Loucy (cell line): ENCODE measurements around the gene FTCDNL1.

Source experiments
- H2AFZ ChIP-seq: fragments of 200-600 bp; sonication (generic); 2 replicates; pipeline ENCODE4 v1.6.0; 2016; ENCODE audit warnings: antibody characterized with exemption, mild to moderate bottlenecking, low read length, moderate library complexity
- H3F3A ChIP-seq: fragments of 200-600 bp; 2 replicates; pipeline ENCODE4 v1.6.0; 2016; ENCODE audit warnings: antibody characterized with exemption, low read depth, mild to moderate bottlenecking
- H3K27me3 ChIP-seq: fragments of 200-600 bp; sonication (generic); 2 replicates; pipeline ENCODE4 v1.6.1; 2014; ENCODE audit warnings: low read length, mild to moderate bottlenecking; ENCODE audit not compliant: insufficient read depth, poor library complexity, severe bottlenecking
- H3K36me3 ChIP-seq: fragments of 200-600 bp; sonication (generic); 2 replicates; pipeline ENCODE4 v1.6.1; 2016; ENCODE audit warnings: low read length; ENCODE audit not compliant: insufficient read depth
- H3K4me1 ChIP-seq: fragments of 200-600 bp; sonication (generic); 2 replicates; pipeline ENCODE4 v1.5.1; 2014; ENCODE audit warnings: low read length, mild to moderate bottlenecking; ENCODE audit not compliant: insufficient read depth, poor library complexity, severe bottlenecking
- H3K4me2 ChIP-seq: fragments of 200-600 bp; sonication (generic); 2 replicates; pipeline ENCODE4 v1.6.0; 2014; ENCODE audit warnings: antibody characterized with exemption, low read length, low read depth, mild to moderate bottlenecking; ENCODE audit not compliant: poor library complexity, severe bottlenecking
- H3K4me3 ChIP-seq: fragments of 200-600 bp; sonication (generic); 2 replicates; pipeline ENCODE4 v1.5.1; 2014; ENCODE audit warnings: low read length, mild to moderate bottlenecking, mixed read lengths; ENCODE audit not compliant: poor library complexity, severe bottlenecking
- H3K79me2 ChIP-seq: fragments of 200-600 bp; sonication (generic); 2 replicates; pipeline ENCODE4 v1.6.1; 2014; ENCODE audit warnings: low read length; ENCODE audit not compliant: insufficient read depth
- H3K9ac ChIP-seq: fragments of 200-600 bp; sonication (generic); 2 replicates; pipeline ENCODE4 v1.6.0; 2014; ENCODE audit warnings: mild to moderate bottlenecking, low read depth, low read length, moderate library complexity; ENCODE audit not compliant: poor library complexity, severe bottlenecking
- H3K9me2 ChIP-seq: fragments of 200-600 bp; sonication (generic); replicated peaks from 2 replicates; pipeline ENCODE4 v1.6.1; 2016; ENCODE audit warnings: low read depth, low read length, mixed read lengths
- H3K9me3 ChIP-seq: fragments of 200-600 bp; sonication (generic); 2 replicates; pipeline ENCODE4 v1.6.1; 2014; ENCODE audit warnings: mild to moderate bottlenecking, antibody characterized with exemption, low read length, low read depth; ENCODE audit not compliant: insufficient read depth
- H4K20me1 ChIP-seq: fragments of 200-600 bp; sonication (generic); 2 replicates; pipeline ENCODE4 v1.6.0; 2014; ENCODE audit warnings: antibody characterized with exemption, low read length, mild to moderate bottlenecking; ENCODE audit not compliant: insufficient read depth, poor library complexity, severe bottlenecking
- EZH2phosphoT487 ChIP-seq: fragments of 200-600 bp; IDR thresholded peaks from 2 replicates; pipeline ENCODE4 v1.6.1; 2018; ENCODE audit warnings: antibody characterized with exemption, mild to moderate bottlenecking, moderate library complexity, borderline replicate concordance
- TF ChIP-seq, protein P1 (sequence below): fragments of 200-600 bp; sonication (generic); conservative IDR thresholded peaks from 2 replicates; pipeline ENCODE4 v1.5.1; 2014; ENCODE audit warnings: mild to moderate bottlenecking, antibody characterized with exemption, low read length

Gene FTCDNL1

DNA sequence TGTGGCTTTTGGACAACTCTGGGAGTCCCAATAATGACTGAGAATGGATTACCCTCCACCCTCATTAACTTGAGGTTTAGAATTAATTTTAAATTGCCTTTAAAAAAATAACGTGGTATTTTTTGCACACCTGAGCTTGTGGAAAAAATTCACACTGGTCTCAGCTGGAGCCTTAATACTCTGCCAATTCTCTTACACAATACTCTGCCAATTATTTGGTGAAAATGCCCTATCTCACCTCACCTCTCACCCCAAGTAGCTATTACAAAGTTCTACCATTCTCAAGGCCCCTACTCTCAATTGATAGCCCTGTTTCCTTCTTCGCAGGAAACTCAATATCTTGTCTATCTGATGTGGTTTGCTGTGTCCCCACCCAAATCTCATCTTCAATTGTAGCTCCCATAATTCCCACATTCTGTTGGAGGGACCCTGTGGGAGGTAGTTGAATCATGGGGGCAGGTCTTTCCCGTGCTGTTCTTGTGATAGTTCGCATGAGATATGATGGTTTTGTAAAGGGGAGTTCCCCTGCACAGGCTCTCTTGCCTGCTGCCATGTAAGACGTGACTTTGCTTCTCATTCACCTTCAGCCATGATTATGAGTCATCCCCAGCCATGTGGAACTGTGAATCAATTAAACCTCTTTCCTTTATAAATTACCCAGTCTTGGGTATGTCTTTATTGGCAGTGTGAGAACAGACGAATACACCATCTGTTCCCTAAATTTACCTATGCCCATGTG, 32.7 kb upstream of the FTCDNL1 start:
- Histone ChIP-seq H3K4me3 (no peak overlapping the region), H3K36me3 (no peaks in the 10 kb centered on the region), H3K4me2 (no peak overlapping the region), H3F3A (no peaks in the 10 kb centered on the region), H3K79me2 (no peaks in the 10 kb centered on the region), H3K9me3 (no peaks in the 10 kb centered on the region), H3K4me1 (no peaks in the 10 kb centered on the region), H3K9ac (no peak overlapping the region), H2AFZ (no peak overlapping the region), H3K27me3 (no peaks in the 10 kb centered on the region), H3K9me2 (no peaks in the 10 kb centered on the region), H4K20me1 (no peaks in the 10 kb centered on the region)
- no peak for TF ChIP-seq EZH2phosphoT487
- TF ChIP-seq, protein P1, sequence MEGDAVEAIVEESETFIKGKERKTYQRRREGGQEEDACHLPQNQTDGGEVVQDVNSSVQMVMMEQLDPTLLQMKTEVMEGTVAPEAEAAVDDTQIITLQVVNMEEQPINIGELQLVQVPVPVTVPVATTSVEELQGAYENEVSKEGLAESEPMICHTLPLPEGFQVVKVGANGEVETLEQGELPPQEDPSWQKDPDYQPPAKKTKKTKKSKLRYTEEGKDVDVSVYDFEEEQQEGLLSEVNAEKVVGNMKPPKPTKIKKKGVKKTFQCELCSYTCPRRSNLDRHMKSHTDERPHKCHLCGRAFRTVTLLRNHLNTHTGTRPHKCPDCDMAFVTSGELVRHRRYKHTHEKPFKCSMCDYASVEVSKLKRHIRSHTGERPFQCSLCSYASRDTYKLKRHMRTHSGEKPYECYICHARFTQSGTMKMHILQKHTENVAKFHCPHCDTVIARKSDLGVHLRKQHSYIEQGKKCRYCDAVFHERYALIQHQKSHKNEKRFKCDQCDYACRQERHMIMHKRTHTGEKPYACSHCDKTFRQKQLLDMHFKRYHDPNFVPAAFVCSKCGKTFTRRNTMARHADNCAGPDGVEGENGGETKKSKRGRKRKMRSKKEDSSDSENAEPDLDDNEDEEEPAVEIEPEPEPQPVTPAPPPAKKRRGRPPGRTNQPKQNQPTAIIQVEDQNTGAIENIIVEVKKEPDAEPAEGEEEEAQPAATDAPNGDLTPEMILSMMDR, result no peak

- no peaks in the 10 kb centered on the region for H3K36me3 ChIP-seq
- no peak overlapping the region for H3K4me3 ChIP-seq
- no peaks in the 10 kb centered on the region for H3K4me1 ChIP-seq
- H3K9me2 ChIP-seq, result no peaks in the 10 kb centered on the region
- H3K9me3 ChIP-seq, result no peaks in the 10 kb centered on the region
- H3K79me2 ChIP-seq, result no peaks in the 10 kb centered on the region
- no peak overlapping the region for H3K9ac ChIP-seq
- no peak overlapping the region for H3K4me2 ChIP-seq
- no peaks in the 10 kb centered on the region for H4K20me1 ChIP-seq
- TF ChIP-seq, protein P1, result no peak
- no peak for TF ChIP-seq EZH2phosphoT487
- H2AFZ ChIP-seq, result no peak overlapping the region
- no peaks in the 10 kb centered on the region for H3F3A ChIP-seq
- no peaks in the 10 kb centered on the region for H3K27me3 ChIP-seq
These were observed 31.7 kb upstream of the FTCDNL1 start for GRCh38 chr2:199882667-199883066.

GRCh38 chr2:199875400-199875799, 24.4 kb upstream of the FTCDNL1 start:
- Histone ChIP-seq H3K36me3 (no peaks in the 10 kb centered on the region), H3F3A (no peaks in the 10 kb centered on the region), H3K4me2 (no peak overlapping the region)

More at GRCh38 chr2:199875400-199875799, 24.4 kb upstream of the FTCDNL1 start:
- Histone ChIP-seq H3K27me3 (no peaks in the 10 kb centered on the region), H3K9me3 (peaks cover 8% of the 10 kb centered on the region; the same call in 1 of the 2 replicates), H3K79me2 (no peaks in the 10 kb centered on the region), H2AFZ (no peak overlapping the region), H3K9me2 (no peaks in the 10 kb centered on the region), H3K9ac (no peak overlapping the region), H3K4me1 (no peaks in the 10 kb centered on the region), H3K4me3 (no peak overlapping the region), H4K20me1 (no peaks in the 10 kb centered on the region)
- no peak for TF ChIP-seq EZH2phosphoT487
- TF ChIP-seq, protein P1, result no peak
